Measurements from ENCODE around the gene FUT4.

DNA sequence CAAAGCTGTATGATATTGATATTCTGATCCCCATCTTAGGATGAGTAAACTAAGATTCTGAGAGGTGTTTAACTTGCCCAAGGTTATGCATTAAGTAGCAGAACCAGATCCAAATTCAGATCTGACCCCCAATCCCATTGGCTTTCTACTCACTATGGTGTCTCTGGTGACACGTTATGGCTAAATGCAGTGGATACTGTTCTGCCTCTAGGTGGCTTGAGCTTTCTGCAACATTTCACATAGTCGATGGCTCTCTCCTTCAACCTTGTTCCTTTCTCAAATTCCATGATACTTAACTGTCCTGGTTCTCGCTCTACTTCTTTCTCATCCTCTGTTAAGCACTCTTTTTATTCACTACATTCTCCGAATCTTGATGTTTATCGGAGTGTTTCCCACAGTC lies 22.0 kb upstream of the FUT4 start:
- TF ChIP-seq, protein P1, sequence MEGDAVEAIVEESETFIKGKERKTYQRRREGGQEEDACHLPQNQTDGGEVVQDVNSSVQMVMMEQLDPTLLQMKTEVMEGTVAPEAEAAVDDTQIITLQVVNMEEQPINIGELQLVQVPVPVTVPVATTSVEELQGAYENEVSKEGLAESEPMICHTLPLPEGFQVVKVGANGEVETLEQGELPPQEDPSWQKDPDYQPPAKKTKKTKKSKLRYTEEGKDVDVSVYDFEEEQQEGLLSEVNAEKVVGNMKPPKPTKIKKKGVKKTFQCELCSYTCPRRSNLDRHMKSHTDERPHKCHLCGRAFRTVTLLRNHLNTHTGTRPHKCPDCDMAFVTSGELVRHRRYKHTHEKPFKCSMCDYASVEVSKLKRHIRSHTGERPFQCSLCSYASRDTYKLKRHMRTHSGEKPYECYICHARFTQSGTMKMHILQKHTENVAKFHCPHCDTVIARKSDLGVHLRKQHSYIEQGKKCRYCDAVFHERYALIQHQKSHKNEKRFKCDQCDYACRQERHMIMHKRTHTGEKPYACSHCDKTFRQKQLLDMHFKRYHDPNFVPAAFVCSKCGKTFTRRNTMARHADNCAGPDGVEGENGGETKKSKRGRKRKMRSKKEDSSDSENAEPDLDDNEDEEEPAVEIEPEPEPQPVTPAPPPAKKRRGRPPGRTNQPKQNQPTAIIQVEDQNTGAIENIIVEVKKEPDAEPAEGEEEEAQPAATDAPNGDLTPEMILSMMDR (IDR thresholded peaks at IDR 0.05): no peak
- TF ChIP-seq POLR2AphosphoS5 (IDR thresholded peaks at IDR 0.05; ENCODE audit: insufficient read depth in 1 of 2, low read depth in 1 of 2): no peak
- no peak for TF ChIP-seq POLR2A (IDR thresholded peaks at IDR 0.05)

All from vagina (tissue), 2 donors.